Heart left ventricle (tissue), 13 donors: ENCODE results near the gene ENTPD3.

Experiments used
- POLR2A ChIP-seq, 2 donors: fragments of 450-650 bp; IDR thresholded peaks; one replicate each; pipeline ENCODE4 v1.6.1; 2017; ENCODE audit warnings: antibody characterized with exemption in 2 of 2, mild to moderate bottlenecking in 2 of 2, moderate library complexity in 2 of 2
- TF ChIP-seq, protein P1 (sequence below), 12 donors: fragments of 200-600 bp; sonication (generic) in 4 of 12; IDR thresholded peaks; one replicate each; pipeline versions ENCODE4 v1.5.0 to v1.8.0; 2018 to 2022; ENCODE audit warnings: antibody characterized with exemption in 12 of 12, mild to moderate bottlenecking in 5 of 12
- donor health status: ischemic (EF 13 %, LVEDD 7.1; RV severe dilation, severe dysfunction).
- donor health status: DM: no; HTN: yes; CAD: no.
- donor health status: DM: no; HTN: no; CAD: no.
- donor health status: ischemic (EF 25% LVEDD 6.9; RV normal size, moderate dysfunction).
- donor health status: ischemic (EF 25% LVEDD 5.7; RV mildly dilated, moderate dysfunction).
- donor health status: ischemic (EF 35%, LVEDD 5.7; RV mildly dilated, moderate dysfunction).
- donor health status: nonischemic (EF 11% LVEDD 7.7; RV severe dilation, severe dysfunction).
- donor health status: DM: yes; HTN: yes; CAD: no.
- donor health status: PGD.
- donor health status: ischemic (EF 29% LVEDD 5.4; RV normal size, mild dysfunction).
- donor health status: nonischemic (EF 23%, LVEDD 6.1; RV moderate dilation, normal function).

DNA sequence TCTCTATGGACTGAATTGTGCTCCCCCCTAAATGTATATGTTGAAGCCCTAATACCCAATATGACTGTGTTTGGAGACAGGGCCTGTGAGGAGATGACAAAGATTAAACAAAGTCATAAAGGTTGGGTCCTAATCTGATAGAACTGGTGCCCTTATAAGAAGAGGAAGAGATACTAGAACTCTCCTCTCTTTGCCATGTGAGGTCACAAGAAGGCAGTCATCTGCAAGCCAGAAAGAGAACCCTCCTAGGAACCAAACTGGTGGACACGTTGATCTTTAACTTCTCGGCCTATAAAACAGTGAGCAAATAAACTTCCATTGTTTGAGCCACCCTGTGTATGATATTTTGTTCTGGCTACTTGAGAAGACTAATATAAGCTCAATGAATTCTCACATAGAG is 31.6 kb upstream of the ENTPD3 start:
- TF ChIP-seq, protein P1, sequence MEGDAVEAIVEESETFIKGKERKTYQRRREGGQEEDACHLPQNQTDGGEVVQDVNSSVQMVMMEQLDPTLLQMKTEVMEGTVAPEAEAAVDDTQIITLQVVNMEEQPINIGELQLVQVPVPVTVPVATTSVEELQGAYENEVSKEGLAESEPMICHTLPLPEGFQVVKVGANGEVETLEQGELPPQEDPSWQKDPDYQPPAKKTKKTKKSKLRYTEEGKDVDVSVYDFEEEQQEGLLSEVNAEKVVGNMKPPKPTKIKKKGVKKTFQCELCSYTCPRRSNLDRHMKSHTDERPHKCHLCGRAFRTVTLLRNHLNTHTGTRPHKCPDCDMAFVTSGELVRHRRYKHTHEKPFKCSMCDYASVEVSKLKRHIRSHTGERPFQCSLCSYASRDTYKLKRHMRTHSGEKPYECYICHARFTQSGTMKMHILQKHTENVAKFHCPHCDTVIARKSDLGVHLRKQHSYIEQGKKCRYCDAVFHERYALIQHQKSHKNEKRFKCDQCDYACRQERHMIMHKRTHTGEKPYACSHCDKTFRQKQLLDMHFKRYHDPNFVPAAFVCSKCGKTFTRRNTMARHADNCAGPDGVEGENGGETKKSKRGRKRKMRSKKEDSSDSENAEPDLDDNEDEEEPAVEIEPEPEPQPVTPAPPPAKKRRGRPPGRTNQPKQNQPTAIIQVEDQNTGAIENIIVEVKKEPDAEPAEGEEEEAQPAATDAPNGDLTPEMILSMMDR (IDR thresholded peaks at IDR 0.05) = no peak
- TF ChIP-seq POLR2A (IDR thresholded peaks at IDR 0.05) = no peak
